ENCODE results near the gene REEP1. TPM values are rescaled to one million over a fixed set of nuclear protein-coding genes. Genes with fewer than 3 reads are reported as not detected.

The REEP1 gene
- total RNA-seq, 1 donor from 2014 or later: 12.0 TPM

- Mint-ChIP-seq H3K4me1 (ENCODE audit: low read depth) (peaks cover 2% of the 10 kb centered on the region), H3K9me3 (ENCODE audit: low read depth) (no peaks in the 10 kb centered on the region), H3K27ac (peak overlapping the region; percentile 62), H3K36me3 (ENCODE audit: insufficient read depth) (no peaks in the 10 kb centered on the region), H3K4me3 (ENCODE audit: low read depth) (no peak overlapping the region), H3K27me3 (no peaks in the 10 kb centered on the region)
- peak; percentile 28 for DNase-seq (ENCODE audit: low spot score, unreplicated experiment)
- peak; percentile 94 for TF ChIP-seq CTCF (IDR thresholded peaks at IDR 0.05; ENCODE audit: unreplicated experiment)
These were observed 116.3 kb downstream of the REEP1 start for GRCh38 chr2:86221066-86221684.

DNA sequence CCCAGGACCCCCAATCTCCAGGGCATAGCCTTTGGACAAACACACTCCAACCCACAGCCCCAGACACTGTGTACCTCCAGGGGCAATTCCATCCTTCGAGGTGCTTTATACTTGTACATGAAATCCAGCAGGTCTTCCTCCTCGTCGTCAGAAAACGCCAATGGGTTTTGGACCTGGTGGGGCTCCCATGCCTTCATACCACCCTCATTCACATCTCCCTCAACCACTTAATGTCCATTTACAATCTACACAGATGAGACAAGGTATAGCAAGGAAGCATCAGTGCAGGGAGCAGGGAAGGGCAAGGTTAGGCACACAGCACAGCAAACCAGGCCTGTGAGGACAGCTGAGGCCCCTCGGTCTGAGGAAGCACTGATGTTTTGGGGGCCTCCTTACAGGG lies 117.5 kb downstream of the REEP1 start:
- TF ChIP-seq CTCF (IDR thresholded peaks at IDR 0.05; ENCODE audit: unreplicated experiment): no peak
- peaks cover 9% of the 10 kb centered on the region for H3K4me1 Mint-ChIP-seq (ENCODE audit: low read depth)
- H3K27ac Mint-ChIP-seq: no peak overlapping the region
- H3K9me3 Mint-ChIP-seq (ENCODE audit: low read depth): no peaks in the 10 kb centered on the region
- no peaks in the 10 kb centered on the region for H3K36me3 Mint-ChIP-seq (ENCODE audit: insufficient read depth)
- no peak for DNase-seq (ENCODE audit: low spot score, unreplicated experiment)
- no peaks in the 10 kb centered on the region for H3K27me3 Mint-ChIP-seq
- no peak overlapping the region for H3K4me3 Mint-ChIP-seq (ENCODE audit: low read depth)

DNA sequence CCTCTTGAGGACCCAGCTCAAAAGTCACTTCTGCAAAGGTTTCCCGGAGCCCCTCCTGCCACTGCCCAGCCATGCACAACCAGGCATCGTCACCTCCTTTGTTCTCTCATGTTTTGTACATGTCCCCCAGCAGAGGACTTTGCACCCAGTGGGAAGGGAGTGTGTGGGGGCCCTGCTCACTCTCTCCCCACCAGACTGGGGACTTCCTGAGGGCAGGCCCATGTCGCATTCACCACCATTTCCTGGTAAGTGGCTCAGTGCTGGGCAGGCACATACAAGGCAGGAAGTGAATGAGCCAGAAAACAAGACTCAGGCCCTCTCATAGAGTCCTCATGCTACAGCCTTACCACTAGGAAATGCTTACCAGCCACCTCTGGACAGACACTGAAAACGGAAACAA lies 119.3 kb downstream of the REEP1 start:
- Mint-ChIP-seq H3K27me3 (no peaks in the 10 kb centered on the region), H3K9me3 (ENCODE audit: low read depth) (no peaks in the 10 kb centered on the region)

DNA sequence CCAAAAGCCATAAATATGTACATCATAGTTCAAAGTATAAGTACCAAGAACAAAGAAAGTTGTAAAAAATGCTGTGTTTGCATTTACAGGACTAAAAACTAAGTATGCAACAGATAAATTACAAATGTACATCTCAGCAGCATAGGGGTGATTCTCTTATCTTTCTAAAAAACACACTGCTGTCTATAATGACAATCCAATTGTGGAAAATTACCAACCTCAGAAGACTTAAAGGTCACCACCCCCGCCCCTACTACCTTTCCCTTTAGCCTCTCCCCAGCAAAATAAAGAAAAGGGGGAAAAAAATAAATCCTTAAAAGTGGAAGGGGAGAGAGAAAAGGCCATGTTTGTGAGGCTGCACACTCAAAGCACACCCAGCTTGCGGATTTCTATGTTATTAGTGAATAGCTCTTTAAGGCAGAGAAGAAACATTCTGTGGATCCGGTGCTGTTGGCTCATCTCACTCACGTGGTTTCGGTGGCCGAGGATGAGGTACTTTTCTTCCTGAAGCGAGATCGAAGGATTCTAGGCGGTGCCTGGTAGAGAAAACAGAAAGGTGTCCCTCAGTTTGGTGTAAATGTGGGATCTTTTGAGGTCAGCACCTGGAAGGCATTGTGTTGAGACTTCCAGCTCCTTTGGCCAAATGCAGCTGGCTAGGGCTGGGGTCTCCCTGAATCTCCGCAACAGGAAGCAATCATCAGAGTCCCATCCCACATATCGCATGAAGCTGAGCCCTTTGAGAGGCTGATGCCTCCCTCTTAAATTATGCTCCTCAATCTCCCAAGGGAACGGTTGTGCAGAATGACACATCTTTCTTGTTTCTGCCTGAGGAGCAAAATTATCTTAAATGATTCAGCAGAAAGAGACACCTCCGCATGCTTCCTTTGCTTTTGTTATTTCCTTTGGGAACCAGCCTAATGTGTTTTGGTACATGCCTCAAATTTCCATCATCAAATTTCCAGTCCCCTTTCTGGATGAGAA lies 120.6 kb downstream of the REEP1 start:
- no peak overlapping the region for H3K27ac Mint-ChIP-seq
- no peak for DNase-seq (ENCODE audit: low spot score, unreplicated experiment)
- no peaks in the 10 kb centered on the region for H3K9me3 Mint-ChIP-seq (ENCODE audit: low read depth)
- no peak for TF ChIP-seq CTCF (IDR thresholded peaks at IDR 0.05; ENCODE audit: unreplicated experiment)
- peaks cover 7% of the 10 kb centered on the region for H3K36me3 Mint-ChIP-seq (ENCODE audit: insufficient read depth)
- peaks cover 18% of the 10 kb centered on the region for H3K4me1 Mint-ChIP-seq (ENCODE audit: low read depth)
- H3K4me3 Mint-ChIP-seq (ENCODE audit: low read depth): no peak overlapping the region
- no peaks in the 10 kb centered on the region for H3K27me3 Mint-ChIP-seq

More for the DNA sequence above, 119.3 kb downstream of the REEP1 start:
- Mint-ChIP-seq H3K4me3 (ENCODE audit: low read depth) (no peak overlapping the region), H3K4me1 (ENCODE audit: low read depth) (peaks cover 18% of the 10 kb centered on the region), H3K27ac (no peak overlapping the region), H3K36me3 (ENCODE audit: insufficient read depth) (no peaks in the 10 kb centered on the region)
- DNase-seq (ENCODE audit: low spot score, unreplicated experiment): no peak
- no peak for TF ChIP-seq CTCF (IDR thresholded peaks at IDR 0.05; ENCODE audit: unreplicated experiment)

- H3K4me3 Mint-ChIP-seq (ENCODE audit: low read depth): no peak overlapping the region
- H3K9me3 Mint-ChIP-seq (ENCODE audit: low read depth): no peaks in the 10 kb centered on the region
- peak overlapping the region; percentile 3 for H3K27ac Mint-ChIP-seq
- DNase-seq (ENCODE audit: low spot score, unreplicated experiment): no peak
- peaks cover 18% of the 10 kb centered on the region for H3K4me1 Mint-ChIP-seq (ENCODE audit: low read depth)
- no peaks in the 10 kb centered on the region for H3K27me3 Mint-ChIP-seq
- no peak for TF ChIP-seq CTCF (IDR thresholded peaks at IDR 0.05; ENCODE audit: unreplicated experiment)
- H3K36me3 Mint-ChIP-seq (ENCODE audit: insufficient read depth): peaks cover 16% of the 10 kb centered on the region
These were observed 123.0 kb downstream of the REEP1 start for GRCh38 chr2:86214503-86214832.
